Activated naive CD4-positive, alpha-beta T cell (primary cell): ENCODE measurements around the gene CYB561D2.

Experiments
- DNase-seq, 4 experiments: peaks; one replicate each; lab custom pipeline; 2025; lab: John Stamatoyannopoulos, UW

The CYB561D2 gene

GRCh38 chr3:50341996-50342650 lies 8.5 kb upstream of the CYB561D2 start:
- DNase-seq = no peak

GRCh38 chr3:50342813-50343633 lies 7.6 kb upstream of the CYB561D2 start:
- DNase-seq = no peak

DNA sequence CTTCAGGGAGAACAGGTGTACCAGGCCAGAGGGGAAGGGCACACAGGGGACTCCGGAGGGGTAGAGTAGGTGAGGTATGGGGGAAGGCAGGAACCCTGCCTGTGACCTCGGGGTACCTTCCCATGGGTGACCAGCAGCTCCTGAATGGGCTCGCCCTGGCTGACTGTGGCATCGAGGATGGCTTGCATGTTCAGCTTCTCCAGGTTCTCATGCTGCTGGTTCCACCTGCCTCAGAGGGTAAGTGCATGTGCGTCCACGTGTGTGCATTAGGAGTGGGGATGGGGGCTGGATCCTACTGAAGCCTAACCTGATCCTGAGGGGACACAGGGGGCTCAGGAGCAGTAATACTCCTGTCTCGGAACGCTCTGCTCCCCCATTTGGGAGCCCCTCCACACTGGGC lies 5.7 kb upstream of the CYB561D2 start:
- DNase-seq = no peak

DNA sequence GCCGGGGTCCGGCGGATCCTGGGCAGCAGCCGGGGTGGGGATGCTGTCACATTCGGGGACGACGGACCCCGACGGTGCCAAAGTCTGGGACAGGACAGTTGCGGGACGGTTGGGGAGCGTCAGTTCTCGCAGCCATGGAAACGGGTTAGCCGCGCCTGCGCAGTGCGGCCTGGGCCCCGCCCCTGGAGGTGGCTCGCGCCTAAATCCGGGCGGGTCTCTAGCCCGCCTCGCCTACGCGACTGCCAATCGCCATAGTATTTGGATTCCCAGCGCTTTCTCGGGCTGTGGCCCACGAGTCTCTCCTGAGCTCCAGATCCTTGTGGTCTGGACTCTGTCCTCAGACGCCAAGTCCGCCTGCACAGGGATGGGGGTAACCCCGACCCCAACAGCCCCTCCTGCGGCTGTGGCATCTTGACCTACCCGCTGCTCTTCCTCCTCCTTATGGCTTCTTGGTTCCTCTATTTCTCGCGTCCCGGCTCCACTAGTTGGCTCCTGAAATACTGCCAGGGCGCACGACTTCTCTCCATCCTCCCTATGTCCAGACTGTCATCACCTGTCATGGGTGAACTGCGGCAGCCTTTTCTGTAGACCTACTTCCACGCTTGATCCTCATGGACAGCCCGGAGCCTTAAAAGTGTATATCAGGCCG lies 5.0 kb upstream of the CYB561D2 start, which contains the start of gene ZMYND10:
Gene ZMYND10 (minus strand): TSS at position 147 of the 649 bp plus-strand sequence. CDS start 153 bp downstream, outside the sequence.
- peak; percentile 41 to 72 (median 54) for DNase-seq

DNA sequence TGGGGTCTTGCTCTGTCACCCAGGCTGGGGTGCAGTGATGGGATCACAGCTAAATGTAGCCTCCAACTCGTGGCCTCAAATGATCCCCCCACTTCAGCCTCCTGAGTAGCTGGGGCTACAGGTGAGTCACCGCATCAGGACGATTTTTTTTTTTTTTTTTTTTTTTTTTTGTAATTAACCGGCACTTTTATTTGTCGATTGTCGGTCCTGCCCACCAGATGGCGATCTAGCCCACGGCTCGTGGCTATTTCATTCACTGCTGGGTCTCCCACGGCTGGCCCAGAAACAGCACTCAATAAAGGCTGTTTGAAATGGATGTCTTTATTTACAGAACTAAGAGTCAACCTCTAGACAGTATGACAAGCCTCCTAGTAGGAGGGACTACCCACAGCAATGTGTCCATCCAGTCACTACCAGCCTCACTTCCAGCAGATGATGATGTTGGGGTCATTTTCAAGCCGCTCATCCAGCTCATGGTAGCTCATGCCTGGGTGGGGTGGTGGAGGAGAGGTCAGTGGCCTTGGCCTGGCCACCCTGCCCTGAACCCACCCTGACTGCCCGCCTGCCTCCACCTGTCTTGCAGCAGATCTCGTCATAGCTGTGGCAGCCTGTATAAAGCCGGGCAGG lies 3.4 kb upstream of the CYB561D2 start:
- DNase-seq = peak; percentile 17 to 60 (median 38)

DNA sequence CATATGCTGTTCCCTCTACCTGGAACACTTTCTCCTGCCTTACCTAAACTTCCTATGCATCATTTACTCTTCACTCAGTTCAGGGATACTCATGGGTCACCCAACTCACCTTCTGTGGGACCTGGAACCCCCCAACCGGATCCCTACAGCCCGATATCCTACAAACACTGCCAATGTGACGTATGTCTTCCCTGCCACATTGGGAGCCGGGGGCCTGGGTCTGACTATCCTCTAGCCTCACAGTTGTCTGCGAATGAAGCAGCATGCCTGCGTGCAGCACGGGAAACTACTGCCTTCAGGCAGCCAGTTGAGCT lies 492 bp upstream of the CYB561D2 start:
- no peak for DNase-seq

DNA sequence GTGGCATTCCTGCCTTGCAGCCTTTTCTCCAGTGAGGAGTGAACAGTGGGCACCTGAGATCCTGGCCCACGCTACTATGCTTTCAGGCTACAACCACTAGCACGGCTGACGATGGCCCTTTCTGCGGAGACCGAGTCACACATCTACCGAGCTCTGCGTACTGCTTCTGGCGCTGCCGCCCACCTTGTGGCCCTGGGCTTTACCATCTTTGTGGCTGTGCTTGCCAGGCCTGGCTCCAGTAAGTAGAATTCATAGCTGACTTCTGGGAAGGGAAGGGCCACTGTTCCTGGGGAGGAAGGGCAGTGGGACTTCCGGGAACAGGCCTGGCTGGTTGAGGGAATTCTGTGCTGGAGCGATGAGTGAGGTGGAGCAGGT lies 648 bp downstream of the CYB561D2 start:
- DNase-seq = no peak

DNA sequence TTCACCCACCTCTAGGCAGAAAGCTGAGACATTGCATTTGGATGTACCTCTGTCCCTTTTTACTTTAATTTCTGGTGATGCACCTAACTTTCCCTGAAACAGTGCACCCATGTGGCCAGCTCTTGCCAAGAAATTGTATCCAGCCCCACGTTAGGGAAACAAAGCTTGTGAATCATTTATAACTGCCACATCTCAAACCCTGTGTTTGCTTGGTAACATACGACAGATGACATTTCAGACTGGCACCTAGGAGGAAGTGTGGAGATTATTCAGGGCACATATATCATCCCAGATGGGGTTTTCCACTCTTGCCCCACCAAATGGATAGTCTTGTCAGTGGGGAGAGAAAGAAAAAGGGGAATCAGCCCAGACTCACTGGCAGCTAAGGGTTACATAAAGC lies 2.1 kb downstream of the CYB561D2 start:
- DNase-seq = no peak

- no peak for DNase-seq
These were observed 2.8 kb downstream of the CYB561D2 start for GRCh38 chr3:50353245-50354004.

DNA sequence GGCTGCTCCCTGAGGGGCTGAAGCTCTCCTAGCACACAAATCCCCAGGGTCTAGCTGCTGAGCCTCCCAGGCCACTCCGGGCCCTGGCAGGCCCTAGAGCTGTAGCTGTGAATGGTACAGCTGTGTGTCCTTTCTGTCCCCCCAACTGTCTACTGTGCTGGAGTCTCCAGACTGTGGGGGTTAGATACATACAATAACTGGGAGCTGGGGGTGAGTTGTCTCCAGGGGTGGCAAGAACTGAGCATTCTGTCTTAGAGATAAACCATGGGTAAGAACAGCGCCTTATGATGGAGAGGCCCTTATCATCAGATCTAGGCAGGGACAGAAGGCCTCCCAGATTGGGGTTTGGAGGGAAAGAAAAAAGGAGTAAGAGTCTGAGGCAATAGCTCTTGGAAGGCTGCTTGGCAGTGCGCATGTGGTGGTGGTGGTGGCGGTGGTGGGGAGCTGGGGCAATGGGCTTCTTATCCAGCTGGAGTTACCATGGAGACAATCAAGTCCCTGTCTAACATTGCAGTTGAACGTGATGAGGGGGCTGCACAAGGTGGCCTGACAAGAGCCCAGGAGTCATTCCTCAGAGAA lies 3.6 kb downstream of the CYB561D2 start:
- no peak for DNase-seq

DNA sequence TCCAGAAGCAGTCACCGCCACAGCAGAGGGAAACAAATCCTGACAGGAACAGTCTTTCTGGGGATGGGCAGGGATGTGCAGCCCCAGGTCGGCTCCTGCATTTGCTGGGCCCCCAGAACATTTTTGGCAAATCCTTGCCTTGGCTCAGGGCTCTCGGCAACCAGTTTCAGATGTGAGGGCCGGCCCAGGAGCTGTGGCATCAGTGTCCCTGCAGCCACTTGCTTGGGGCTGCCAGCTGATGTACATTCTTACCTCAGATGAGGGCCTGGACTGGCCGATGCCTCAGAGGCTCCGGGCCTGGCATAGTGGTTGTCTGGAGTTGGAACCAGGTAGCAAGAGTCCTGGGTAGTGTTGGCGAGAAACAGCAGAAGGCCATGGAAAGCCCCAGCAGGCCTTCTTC lies 4.2 kb downstream of the CYB561D2 start:
- DNase-seq = no peak

DNA sequence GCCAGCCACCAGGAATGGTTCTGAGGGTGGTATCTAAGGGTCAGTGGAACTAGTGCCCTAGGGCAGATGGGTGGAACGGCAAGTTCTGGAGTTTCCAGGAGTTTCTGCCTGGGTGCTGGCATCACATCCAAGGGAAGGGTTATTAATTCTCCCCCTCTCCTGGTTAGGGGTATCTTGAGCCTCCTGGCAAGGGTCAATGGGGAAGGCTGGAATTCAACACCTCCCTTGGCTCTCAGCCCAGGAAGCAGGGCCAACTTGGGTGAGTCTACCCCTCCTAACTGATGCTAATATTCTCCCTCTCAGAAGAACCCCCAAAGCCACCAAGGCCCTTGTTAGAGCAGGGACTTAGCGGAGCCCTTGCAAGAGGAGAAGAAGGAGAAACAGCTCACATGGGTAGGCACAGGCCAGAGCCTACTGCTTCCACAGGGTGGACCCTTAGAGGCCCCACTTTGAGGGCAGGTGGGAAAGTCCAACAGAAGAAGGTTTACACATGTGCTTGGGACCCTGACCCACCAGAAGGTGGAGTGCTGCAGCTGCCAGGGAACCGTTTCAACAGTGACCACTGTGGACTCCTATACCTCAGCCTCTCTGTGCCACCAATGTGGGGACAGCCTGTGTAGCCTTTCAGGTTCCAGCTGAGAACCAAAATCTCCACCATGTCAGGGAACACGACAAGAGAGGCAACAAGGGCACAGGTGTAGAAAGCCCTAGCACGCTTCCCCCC lies 5.3 kb downstream of the CYB561D2 start:
- DNase-seq = no peak

- DNase-seq = no peak
These were observed 5.9 kb downstream of the CYB561D2 start for GRCh38 chr3:50356553-50356952.

- DNase-seq = no peak
These were observed 6.8 kb downstream of the CYB561D2 start for GRCh38 chr3:50357481-50357880.

DNA sequence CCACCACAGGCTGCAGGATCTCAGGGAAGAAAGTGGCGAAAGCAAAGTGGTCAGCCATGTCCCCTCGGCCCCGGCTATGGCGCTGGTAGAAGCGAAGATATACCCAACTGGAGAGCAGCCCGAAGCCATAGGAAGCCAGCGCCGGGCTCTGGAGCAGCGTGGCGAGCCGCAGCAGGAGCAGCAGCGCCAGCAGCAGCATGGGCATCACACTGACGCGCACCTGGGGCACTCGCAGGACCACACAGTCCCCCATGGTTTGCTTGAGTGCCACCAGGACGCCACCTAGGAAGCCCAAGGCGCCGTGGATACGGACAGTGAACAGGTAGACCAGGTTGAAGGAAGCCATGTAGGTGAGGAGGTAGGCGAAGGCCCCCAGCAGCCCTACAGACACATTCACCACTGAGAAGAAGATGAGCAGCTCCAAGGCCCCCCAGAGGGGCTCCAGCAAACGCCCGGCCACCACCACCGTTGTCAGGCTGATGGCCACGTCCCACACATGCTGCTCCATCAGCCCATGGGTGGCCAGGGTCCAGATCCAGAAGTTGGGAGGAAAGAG lies 7.8 kb downstream of the CYB561D2 start:
- DNase-seq = no peak

- DNase-seq = peak; percentile 75 to 87 (median 81)
These were observed 8.5 kb downstream of the CYB561D2 start, which contains the start of gene TMEM115 for GRCh38 chr3:50358911-50359759. Gene TMEM115 (minus strand): TSS chr3:50359521. CDS start chr3:50359063, 458 bp downstream.

- DNase-seq = no peak
These were observed 9.1 kb downstream of the CYB561D2 start for GRCh38 chr3:50359760-50360110.

DNA sequence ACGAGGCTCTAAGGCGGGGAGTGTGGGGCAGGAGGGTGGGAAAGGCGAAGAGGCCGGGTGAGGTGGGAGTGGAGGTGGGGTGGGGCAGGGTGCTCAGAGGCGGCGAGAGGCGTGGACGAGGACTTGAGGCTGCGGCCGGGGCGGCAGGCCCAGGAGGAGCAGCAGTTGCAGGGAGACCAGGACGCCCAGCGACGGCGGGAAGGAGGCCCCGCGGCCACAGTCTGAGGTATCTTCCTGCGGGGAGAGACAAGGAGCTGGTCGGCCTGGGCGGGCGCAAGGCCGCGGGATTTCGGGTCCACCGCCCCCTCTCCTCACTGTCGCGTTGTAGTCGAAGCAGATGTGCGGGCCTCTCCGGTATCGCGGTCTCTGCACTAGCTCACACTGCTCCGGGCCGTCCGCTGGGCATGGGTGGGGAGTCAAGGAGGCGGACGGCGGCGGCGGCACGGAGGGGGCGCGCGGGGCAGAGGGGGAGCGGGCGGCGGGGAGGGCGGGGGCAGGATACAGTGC lies 14.0 kb downstream of the CYB561D2 start:
- no peak for DNase-seq
